H1 (cell line): ENCODE results near the gene NAP1L1. TPM values are rescaled to one million over a fixed set of nuclear protein-coding genes. Genes with fewer than 3 reads are reported as not detected.

Experiments used
- BACH1 ChIP-seq: IDR thresholded peaks from 2 replicates; pipeline ENCODE4 v1.6.1; 2012; ENCODE audit warnings: low read length, improper control_type of control experiment
- JUND ChIP-seq: IDR thresholded peaks from 2 replicates; pipeline ENCODE4 v1.6.1; 2011; ENCODE audit warnings: mild to moderate bottlenecking, improper control_type of control experiment, low read length
- KDM4A ChIP-seq: IDR thresholded peaks from one replicate; pipeline ENCODE4 v1.7.1; 2012; ENCODE audit warnings: low read depth, mild to moderate bottlenecking, moderate library complexity, low read length, inconsistent platforms; ENCODE audit not compliant: severe bottlenecking
- POLR2A ChIP-seq, 2 experiments: IDR thresholded peaks; 1 replicate in 1 of 2; 2 replicates in 1 of 2; pipeline ENCODE4 v1.6.1; 2011; ENCODE audit warnings: low read depth in 2 of 2, low read length in 2 of 2, mild to moderate bottlenecking in 2 of 2; ENCODE audit errors: control extremely low read depth in 1 of 2
- RAD21 ChIP-seq, 2 experiments: IDR thresholded peaks in 1 of 2; conservative IDR thresholded peaks in 1 of 2; 2 replicates each; pipeline ENCODE4 v1.6.1; 2011; ENCODE audit warnings: low read depth in 2 of 2, low read length in 2 of 2, improper control_type of control experiment in 1 of 2, inconsistent platforms in 1 of 2, mild to moderate bottlenecking in 1 of 2, moderate library complexity in 1 of 2
- SP4 ChIP-seq: IDR thresholded peaks from 2 replicates; pipeline ENCODE4 v1.6.1; 2012; ENCODE audit warnings: low read length, inconsistent platforms
- polyA plus RNA-seq, 7 experiments: library from polyadenylated mRNA; depleted of rRNA in 3 of 7; stranded (reverse) in 5 of 7; unstranded in 2 of 7; fragments of >200 nt in 5 of 7; fragments of 200-250 nt in 2 of 7; gene quantifications; 1 replicate in 5 of 7; 2 replicates in 1 of 7; 4 replicates in 1 of 7; pipeline versions ENCODE4 v1.2.1 to v1.2.3, GENCODE V29; 2011 to 2013; ENCODE audit warnings: missing spikeins in 2 of 7, mixed read lengths in 2 of 7
- total RNA-seq: library from RNA; stranded (reverse); fragmentation: NEBNext Ultra II Directional; extraction: Animal tissue kit (Norgen Biotek cat#: 25700); gene quantifications from 2 replicates; pipeline ENCODE4 v1.2.1, GENCODE V29; 2021
- TF ChIP-seq, protein P1 (sequence below): IDR thresholded peaks from 2 replicates; pipeline ENCODE4 v1.6.1; 2011; ENCODE audit warnings: low read depth, mild to moderate bottlenecking, low read length; ENCODE audit not compliant: insufficient read depth

NAP1L1 gene
- total and polyA plus RNA-seq, 2 of the 8 experiments (the other 6 are each of a cell fraction or from before 2014, with no cell fraction given) = 202 to 1,159 TPM

- TF ChIP-seq KDM4A (no peak), JUND (no peak), POLR2A (IDR thresholded peaks at IDR 0.05; ENCODE audit: control extremely low read depth in 1 of 2, low read depth in 2 of 2, low read length in 2 of 2) (0 out of 3 replicates have a peak, but pooled peaks of 1 of the 2 experiments have one; percentile 26), BACH1 (no peak), RAD21 (IDR thresholded peaks at IDR 0.05 in 1 of 2, conservative IDR thresholded peaks at IDR 0.05 in 1 of 2; ENCODE audit: low read depth in 2 of 2, low read length in 2 of 2) (peak; percentile 49 to 51), SP4 (no peak)
- TF ChIP-seq, protein P1, sequence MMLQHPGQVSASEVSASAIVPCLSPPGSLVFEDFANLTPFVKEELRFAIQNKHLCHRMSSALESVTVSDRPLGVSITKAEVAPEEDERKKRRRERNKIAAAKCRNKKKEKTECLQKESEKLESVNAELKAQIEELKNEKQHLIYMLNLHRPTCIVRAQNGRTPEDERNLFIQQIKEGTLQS = no peak
- TF ChIP-seq, all 59 proteins: peak for 3
Observed at GRCh38 chr12:76080729-76081415, 3.6 kb downstream of the NAP1L1 start (continued).
